Stimulated activated CD4-positive, alpha-beta T cell treated with anti-CD3 and anti-CD28 coated beads, Interleukin-2, amount 100 ng/mL, for 4 hours (primary cell): ENCODE measurements around the gene EIF4G1.
"Not testable (repeated sequence)": the region's sequence is repeated elsewhere in the genome, so short reads cannot be mapped to it uniquely, and the experiment has no call there.

Source experiments
- DNase-seq: peaks from one replicate; pipeline ENCODE4 v3.0.0-alpha.2; 2020; ENCODE audit warnings: low read depth

The EIF4G1 gene

GRCh38 chr3:184314363-184314699 is at the start of gene EIF4G1:
Gene EIF4G1, plus strand, starts transcription at chr3:184314606. Its CDS starts 1,191 bp downstream, at chr3:184315797.
- DNase-seq, result peak; percentile 90

- not testable (repeated sequence) for DNase-seq
These were observed 47.2 kb upstream of the EIF4G1 start for GRCh38 chr3:184267249-184267648.

GRCh38 chr3:184272269-184272668 is 42.1 kb upstream of the EIF4G1 start:
- no peak for DNase-seq

- no peak for DNase-seq
These were observed 39.1 kb upstream of the EIF4G1 start for GRCh38 chr3:184275381-184275701.

- DNase-seq, result no peak
These were observed 38.2 kb upstream of the EIF4G1 start, which contains the start of gene ECE2 for GRCh38 chr3:184275961-184276910. Gene ECE2, plus strand, starts transcription at chr3:184276022. Its CDS starts 132 bp downstream, at chr3:184276154.

- no peak for DNase-seq
These were observed 37.0 kb upstream of the EIF4G1 start for GRCh38 chr3:184277366-184277765.

GRCh38 chr3:184282941-184283340 is 31.5 kb upstream of the EIF4G1 start:
- no peak for DNase-seq

- DNase-seq, result no peak
These were observed 30.7 kb upstream of the EIF4G1 start for GRCh38 chr3:184283681-184284080.

GRCh38 chr3:184284696-184285095 is 29.7 kb upstream of the EIF4G1 start:
- no peak for DNase-seq

- peak; percentile 43 for DNase-seq
These were observed 24.9 kb upstream of the EIF4G1 start for GRCh38 chr3:184289426-184289938.

- no peak for DNase-seq
These were observed 24.1 kb upstream of the EIF4G1 start for GRCh38 chr3:184290331-184290730.

GRCh38 chr3:184291044-184291737 is 23.2 kb upstream of the EIF4G1 start:
- no peak for DNase-seq

- DNase-seq, result no peak
These were observed 22.5 kb upstream of the EIF4G1 start for GRCh38 chr3:184291738-184292445.

GRCh38 chr3:184295771-184296170 is 18.6 kb upstream of the EIF4G1 start:
- no peak for DNase-seq

GRCh38 chr3:184296616-184297015 is 17.8 kb upstream of the EIF4G1 start:
- no peak for DNase-seq

- DNase-seq, result peak; percentile 98
These were observed 15.5 kb upstream of the EIF4G1 start, which contains the start of gene PSMD2 for GRCh38 chr3:184298759-184299487. Gene PSMD2, plus strand, starts transcription at chr3:184299241. Its CDS starts 26 bp downstream, at chr3:184299267.

GRCh38 chr3:184299488-184300377 is 14.7 kb upstream of the EIF4G1 start:
- DNase-seq, result no peak

GRCh38 chr3:184300378-184300720 is 14.1 kb upstream of the EIF4G1 start:
- DNase-seq, result no peak

- DNase-seq, result no peak
These were observed 8.8 kb upstream of the EIF4G1 start for GRCh38 chr3:184305577-184305976.

- no peak for DNase-seq
These were observed 7.9 kb upstream of the EIF4G1 start for GRCh38 chr3:184306341-184306972.
